Measurements from ENCODE around the gene KSR1. TPM values are rescaled to one million over a fixed set of nuclear protein-coding genes. Genes with fewer than 3 reads are reported as not detected.

KSR1 gene
- total and polyA plus RNA-seq, 9 of the 15 experiments (the other 6 are each of a cell fraction or from before 2014, with no cell fraction given) = 1.4 to 51.7 (median 18.4) TPM

- Histone ChIP-seq H2AFZ (ENCODE audit: low read depth, low read length) (peak overlapping the region; percentile 53), H3K27me3 (ENCODE audit: control insufficient read depth in 2 of 2, insufficient read depth in 2 of 2, low read length in 2 of 2) (no peaks in the 10 kb centered on the region), H3K36me3 (ENCODE audit: control insufficient read depth, insufficient read depth, low read length) (peaks cover 72% of the 10 kb centered on the region), H3K27ac (ENCODE audit: extremely low read depth, low read depth, low read length) (peak overlapping the region; percentile 92), H3K9me1 (ENCODE audit: control insufficient read depth, insufficient read depth, low read length) (no peaks in the 10 kb centered on the region), H3K9ac (ENCODE audit: insufficient read depth in 1 of 2, low read depth in 2 of 2, low read length in 2 of 2) (peak overlapping the region; percentile 23 to 72; a peak in 3 of 4 replicates), H3K9me3 (replicated peaks; ENCODE audit: control insufficient read depth, insufficient read depth, low read depth, low read length) (no peaks in the 10 kb centered on the region), H4K20me1 (replicated peaks; ENCODE audit: control insufficient read depth, insufficient read depth, low read length) (no peaks in the 10 kb centered on the region), H3K4me1 (replicated peaks in 1 of 2; ENCODE audit: control insufficient read depth in 2 of 2, insufficient read depth in 2 of 2, low read length in 2 of 2) (peaks cover 38 to 48% of the 10 kb centered on the region in 2 experiments), H3K4me2 (ENCODE audit: insufficient read depth, low read length) (no peak overlapping the region), H3K4me3 (no peak overlapping the region), H3K79me2 (ENCODE audit: control insufficient read depth, insufficient read depth, low read length) (no peaks in the 10 kb centered on the region; the same call in 2 of the 3 replicates)
- FAIRE-seq = peak; percentile 98
- 66% methylated on average over 11 of the region's 11 CpGs for WGBS (ENCODE audit: insufficient coverage, low coverage, missing lambda C conversion rate)
- BruUV-seq (replicated peaks) = no TSS peak
- POLR2A ChIA-PET = interaction anchor here (0.6 to 1.2 kb wide), 5 partner anchors 11 to 268 kb away, joined by 3 to 4 read pairs (median 3); no protein-coding TSS in a partner anchor
- CTCF ChIA-PET (ENCODE audit: low intra/inter-chr PET ratio) = interaction anchor here (0.6 to 5.1 kb wide), 9 partner anchors 50 to 366 kb away, joined by 3 to 60 read pairs (median 11); no protein-coding TSS in a partner anchor
- peak; percentile 68 to 88 (median 74) for DNase-seq (ENCODE audit: extremely low read depth in 1 of 4, low spot score in 3 of 4)
- ATAC-seq = peak; percentile 48
- intact Hi-C loops (cut with micrococcal nuclease) (loop anchor here (1.0 to 2.0 kb wide), 4 partner anchors 33 to 356 kb away; no protein-coding TSS in a partner anchor), in situ Hi-C loops (cut with MboI) (loop anchor here (10.0 kb wide), 1 partner anchor 357 kb away; no protein-coding TSS in a partner anchor)
- peak; percentile 85 for TF ChIP-seq BRD9 (IDR thresholded peaks at IDR 0.05; ENCODE audit: low read depth, partially characterized antibody)
- no peak for TF ChIP-seq ILK (tag; IDR thresholded peaks at IDR 0.05; ENCODE audit: borderline replicate concordance, low read depth)
- peak; percentile 46; the same call in 1 of the 2 replicates for TF ChIP-seq STAG1 (CRISPR knock-in tag; IDR thresholded peaks at IDR 0.05; ENCODE audit: borderline replicate concordance)
- no peak for TF ChIP-seq PHF21A (IDR thresholded peaks at IDR 0.05; ENCODE audit: borderline replicate concordance, low read depth)
- no peak for TF ChIP-seq ZNF3 (CRISPR knock-in tag; IDR thresholded peaks at IDR 0.05)
- TF ChIP-seq, protein P1, sequence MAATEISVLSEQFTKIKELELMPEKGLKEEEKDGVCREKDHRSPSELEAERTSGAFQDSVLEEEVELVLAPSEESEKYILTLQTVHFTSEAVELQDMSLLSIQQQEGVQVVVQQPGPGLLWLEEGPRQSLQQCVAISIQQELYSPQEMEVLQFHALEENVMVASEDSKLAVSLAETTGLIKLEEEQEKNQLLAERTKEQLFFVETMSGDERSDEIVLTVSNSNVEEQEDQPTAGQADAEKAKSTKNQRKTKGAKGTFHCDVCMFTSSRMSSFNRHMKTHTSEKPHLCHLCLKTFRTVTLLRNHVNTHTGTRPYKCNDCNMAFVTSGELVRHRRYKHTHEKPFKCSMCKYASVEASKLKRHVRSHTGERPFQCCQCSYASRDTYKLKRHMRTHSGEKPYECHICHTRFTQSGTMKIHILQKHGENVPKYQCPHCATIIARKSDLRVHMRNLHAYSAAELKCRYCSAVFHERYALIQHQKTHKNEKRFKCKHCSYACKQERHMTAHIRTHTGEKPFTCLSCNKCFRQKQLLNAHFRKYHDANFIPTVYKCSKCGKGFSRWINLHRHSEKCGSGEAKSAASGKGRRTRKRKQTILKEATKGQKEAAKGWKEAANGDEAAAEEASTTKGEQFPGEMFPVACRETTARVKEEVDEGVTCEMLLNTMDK (IDR thresholded peaks at IDR 0.05; ENCODE audit: borderline replicate concordance, insufficient read depth, low read depth, low read length, poor library complexity, severe bottlenecking) = no peak
- TF ChIP-seq SIX5 (IDR thresholded peaks at IDR 0.05; ENCODE audit: borderline replicate concordance in 1 of 2, insufficient read depth in 1 of 2, low read depth in 1 of 2, low read length in 2 of 2) = 0 out of 4 replicates have a peak, but pooled peaks of 1 of the 2 experiments have one; percentile 8
- TF ChIP-seq HES1 (IDR thresholded peaks at IDR 0.05; ENCODE audit: low read depth) = no peak
- TF ChIP-seq ZFP36 (IDR thresholded peaks at IDR 0.05; ENCODE audit: low read depth, low read length, partially characterized antibody) = peak; percentile 38
- no peak for TF ChIP-seq HLTF (IDR thresholded peaks at IDR 0.05)
- TF ChIP-seq SMARCC2 (IDR thresholded peaks at IDR 0.05; ENCODE audit: low read depth) = peak; percentile 58; the same call in 1 of the 2 replicates
- TF ChIP-seq CTBP1 (IDR thresholded peaks at IDR 0.05; ENCODE audit: borderline replicate concordance) = peak; percentile 31; the same call in 1 of the 2 replicates
- TF ChIP-seq ZBTB7A (IDR thresholded peaks at IDR 0.05; ENCODE audit: borderline replicate concordance, control insufficient read depth, low read depth, low read length) = peak; percentile 72; the same call in 1 of the 2 replicates
- no peak for TF ChIP-seq ZNF23 (CRISPR knock-in tag; IDR thresholded peaks at IDR 0.05)
- TF ChIP-seq, protein P2, sequence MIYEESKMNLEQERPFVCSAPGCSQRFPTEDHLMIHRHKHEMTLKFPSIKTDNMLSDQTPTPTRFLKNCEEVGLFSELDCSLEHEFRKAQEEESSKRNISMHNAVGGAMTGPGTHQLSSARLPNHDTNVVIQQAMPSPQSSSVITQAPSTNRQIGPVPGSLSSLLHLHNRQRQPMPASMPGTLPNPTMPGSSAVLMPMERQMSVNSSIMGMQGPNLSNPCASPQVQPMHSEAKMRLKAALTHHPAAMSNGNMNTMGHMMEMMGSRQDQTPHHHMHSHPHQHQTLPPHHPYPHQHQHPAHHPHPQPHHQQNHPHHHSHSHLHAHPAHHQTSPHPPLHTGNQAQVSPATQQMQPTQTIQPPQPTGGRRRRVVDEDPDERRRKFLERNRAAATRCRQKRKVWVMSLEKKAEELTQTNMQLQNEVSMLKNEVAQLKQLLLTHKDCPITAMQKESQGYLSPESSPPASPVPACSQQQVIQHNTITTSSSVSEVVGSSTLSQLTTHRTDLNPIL (CRISPR knock-in tag; IDR thresholded peaks at IDR 0.05) = no peak
Measured at GRCh38 chr17:27601069-27601974, 145.1 kb downstream of the KSR1 start.
